Thymus (tissue), 11 donors: ENCODE results near the gene COL4A2. TPM values are rescaled to one million over a fixed set of nuclear protein-coding genes. Genes with fewer than 3 reads are reported as not detected.

Experiments
- DNase-seq, 9 donors: peaks; one replicate each; pipeline ENCODE4 v3.0.0-alpha.2; 2013; ENCODE audit warnings: low spot score in 9 of 9, low read depth in 6 of 9, missing footprints in 1 of 9
- H3K27ac ChIP-seq, 2 donors: one replicate each; pipeline ENCODE4 v1.5.1; 2013; ENCODE audit warnings: control low read depth in 1 of 2, low read depth in 1 of 2, low read length in 1 of 2, mild to moderate bottlenecking in 1 of 2, moderate library complexity in 1 of 2
- H3K27me3 ChIP-seq, 2 donors: one replicate each; pipeline ENCODE4 v1.5.1; 2013; ENCODE audit warnings: low read length in 1 of 2; ENCODE audit not compliant: control insufficient read depth in 2 of 2, insufficient read depth in 1 of 2
- H3K36me3 ChIP-seq, 2 donors: one replicate each; pipeline ENCODE4 v1.5.1; 2013; ENCODE audit warnings: low read length in 1 of 2, mild to moderate bottlenecking in 1 of 2, moderate library complexity in 1 of 2; ENCODE audit not compliant: control insufficient read depth in 2 of 2, insufficient read depth in 2 of 2
- H3K4me1 ChIP-seq, 2 donors: one replicate each; pipeline ENCODE4 v1.5.1; 2013; ENCODE audit warnings: low read length in 2 of 2; ENCODE audit not compliant: control insufficient read depth in 2 of 2, insufficient read depth in 2 of 2
- H3K4me3 ChIP-seq, 2 donors: one replicate each; pipeline ENCODE4 v1.5.1; 2013; ENCODE audit warnings: low read length in 2 of 2, control low read depth in 1 of 2, mild to moderate bottlenecking in 1 of 2
- H3K9me3 ChIP-seq, 2 donors: one replicate each; pipeline ENCODE4 v1.5.1; 2013; ENCODE audit warnings: low read length in 1 of 2, mild to moderate bottlenecking in 1 of 2; ENCODE audit not compliant: control insufficient read depth in 2 of 2, insufficient read depth in 1 of 2
- WGBS: extraction: QIAGEN DNeasy Blood & Tissue Kit; methylation state at CpG from one replicate; pipeline ENCODE4 v1.1.7; 2013; 5-methylcytosine and 5-hydroxymethylcytosine counted together
- polyA plus RNA-seq: library from polyadenylated mRNA; stranded (reverse); fragments of 200-250 nt; gene quantifications from one replicate; pipeline ENCODE4 v1.2.3, GENCODE V29; 2013
- total RNA-seq: library from RNA; stranded (reverse); fragments of 120-200 nt; gene quantifications from one replicate; pipeline ENCODE4 v1.2.4, GENCODE V29; 2013
- donor health status: healthy.

COL4A2 gene
- total and polyA plus RNA-seq, 2 donors, result 47.2 to 63.1 TPM

DNA sequence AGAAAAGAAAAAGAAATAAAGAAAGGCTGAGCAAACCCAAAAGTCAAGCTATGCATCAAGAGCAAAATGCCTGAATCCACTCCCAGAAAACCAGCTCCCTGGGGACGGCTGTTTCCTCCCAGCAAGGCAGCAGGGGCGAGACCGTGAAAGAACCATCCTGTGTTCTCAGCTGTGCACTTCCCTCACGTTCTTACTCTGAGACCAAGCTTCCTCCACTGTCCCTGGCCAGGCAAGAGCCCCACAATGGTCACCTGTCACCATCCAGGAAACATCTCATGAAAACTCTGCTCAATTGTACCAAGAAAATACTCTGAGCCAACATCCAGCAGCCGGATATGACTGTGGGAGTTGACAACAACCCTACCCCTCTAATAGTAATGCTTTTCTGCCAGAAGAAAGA, 231.5 kb downstream of the COL4A2 start:
- Histone ChIP-seq H3K36me3 (no peaks in the 10 kb centered on the region), H3K27ac (peak overlapping the region in 1 of 2 donors; percentile 26), H3K27me3 (no peaks in the 10 kb centered on the region), H3K9me3 (no peaks in the 10 kb centered on the region), H3K4me1 (no peaks in the 10 kb centered on the region), H3K4me3 (no peak overlapping the region)
- WGBS, result 51% methylated on average over 5 of the region's 5 CpGs
- no peak for DNase-seq

DNA sequence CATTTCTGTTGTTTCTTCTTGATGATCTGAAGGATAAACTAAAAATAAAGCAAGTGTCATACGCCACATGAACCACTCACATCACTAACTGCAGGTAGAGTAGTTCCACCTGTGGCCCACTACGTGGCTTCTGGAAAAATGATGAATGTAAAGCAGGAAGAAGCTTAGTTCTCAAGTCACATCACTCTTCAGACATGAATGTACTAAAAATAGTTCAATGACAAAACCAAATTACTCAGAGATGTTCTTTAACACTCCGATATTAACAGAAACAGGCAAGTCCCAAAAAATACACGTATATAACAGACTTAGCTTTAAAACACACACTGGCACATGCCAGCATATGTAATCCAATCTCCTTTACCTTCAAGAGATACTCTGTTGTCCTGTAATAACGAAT, 232.8 kb downstream of the COL4A2 start:
- H3K27me3 ChIP-seq, result no peaks in the 10 kb centered on the region
- H3K9me3 ChIP-seq, result peaks cover 0 to 3% of the 10 kb centered on the region in 2 donors
- H3K36me3 ChIP-seq, result no peaks in the 10 kb centered on the region
- H3K27ac ChIP-seq, result no peak overlapping the region
- no peaks in the 10 kb centered on the region for H3K4me1 ChIP-seq
- 92% methylated on average over 5 of the region's 5 CpGs for WGBS
- DNase-seq, result no peak
- H3K4me3 ChIP-seq, result no peak overlapping the region

DNA sequence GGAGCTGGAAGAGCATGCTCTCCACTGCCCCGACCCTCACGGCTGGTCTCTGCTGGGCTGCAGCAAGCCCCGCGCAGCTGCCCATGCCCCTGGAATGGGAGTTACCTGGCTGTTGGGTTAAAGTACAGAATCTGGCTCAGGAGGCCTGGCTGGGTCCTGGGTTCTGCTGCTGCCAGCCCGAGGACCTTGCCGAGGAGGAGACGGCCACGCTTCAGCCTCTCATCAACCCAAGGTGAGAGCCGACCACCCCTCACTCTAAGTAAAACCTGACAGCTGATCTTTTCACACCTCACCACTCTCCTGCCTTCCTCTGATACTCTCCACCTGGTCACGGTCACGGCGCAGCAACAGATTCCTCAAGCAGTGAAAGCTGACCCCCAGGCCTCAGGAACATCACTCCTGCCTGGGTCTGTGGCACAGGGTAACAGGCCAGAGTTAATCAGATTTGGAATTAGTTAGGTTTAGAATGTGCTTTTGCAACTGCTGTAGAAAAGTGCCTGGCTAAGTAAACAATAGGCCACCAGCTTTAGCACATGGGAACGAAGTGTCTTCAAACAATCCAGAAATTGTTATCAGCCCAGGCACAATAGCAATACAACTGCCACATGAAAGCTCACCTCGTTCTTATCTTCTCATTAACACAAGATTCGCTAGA, 233.9 kb downstream of the COL4A2 start:
- Histone ChIP-seq H3K27me3 (no peaks in the 10 kb centered on the region), H3K36me3 (no peaks in the 10 kb centered on the region), H3K4me1 (no peaks in the 10 kb centered on the region), H3K9me3 (peaks cover 0 to 3% of the 10 kb centered on the region in 2 donors), H3K4me3 (no peak overlapping the region), H3K27ac (no peak overlapping the region)
- 93% methylated on average over 15 of the region's 15 CpGs for WGBS
- no peak for DNase-seq

DNA sequence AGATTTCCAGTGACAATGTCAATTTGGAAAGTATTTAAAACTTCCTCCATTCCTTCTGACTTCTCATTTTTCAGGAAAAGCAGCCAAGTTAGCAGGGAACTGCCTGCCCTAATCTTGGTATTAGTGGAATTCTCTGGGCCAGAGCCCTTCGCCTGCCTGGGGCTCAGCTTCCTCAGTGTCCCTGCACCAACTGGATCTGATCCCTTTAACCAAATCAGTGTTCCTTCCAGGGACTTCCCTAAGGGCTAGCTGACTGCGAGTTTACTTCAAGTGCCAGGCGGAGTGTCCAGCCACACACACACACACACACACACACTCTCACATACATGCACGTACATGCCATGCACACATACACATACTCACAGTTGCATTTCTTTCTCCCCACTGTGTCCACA, 234.4 kb downstream of the COL4A2 start:
- H3K27me3 ChIP-seq, result no peaks in the 10 kb centered on the region
- H3K4me3 ChIP-seq, result no peak overlapping the region
- no peak for DNase-seq
- H3K4me1 ChIP-seq, result no peaks in the 10 kb centered on the region
- H3K9me3 ChIP-seq, result peaks cover 0 to 3% of the 10 kb centered on the region in 2 donors
- 90% methylated on average over 4 of the region's 4 CpGs for WGBS
- no peak overlapping the region for H3K27ac ChIP-seq
- no peaks in the 10 kb centered on the region for H3K36me3 ChIP-seq

DNA sequence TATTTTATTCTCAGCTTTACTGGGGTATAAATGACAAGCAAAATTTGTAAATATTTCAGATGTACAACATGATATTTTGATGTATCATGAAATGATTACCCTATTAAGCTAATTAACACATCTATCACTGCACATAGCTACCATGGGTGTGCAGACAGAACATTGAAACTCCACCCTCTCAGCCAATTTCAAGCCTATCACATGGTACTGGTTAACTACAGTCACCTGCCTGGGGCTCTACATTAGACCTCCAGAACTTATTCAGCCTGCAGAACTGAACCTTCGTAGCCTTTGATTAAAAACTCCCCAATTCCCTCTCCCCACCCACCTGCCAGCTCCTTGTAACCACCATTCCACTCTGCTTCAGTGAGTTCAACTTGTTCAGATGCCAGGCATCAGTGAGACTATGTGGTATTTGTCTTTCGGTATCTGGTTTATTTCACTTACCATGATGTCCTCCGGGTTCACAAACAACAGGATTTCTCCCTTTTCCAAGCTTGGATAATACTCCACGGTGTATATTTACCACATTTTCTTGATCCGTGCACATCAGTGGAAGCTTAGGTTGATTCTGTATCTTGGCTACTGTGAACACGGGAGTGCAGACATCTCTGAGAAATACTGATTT, 235.2 kb downstream of the COL4A2 start:
- Histone ChIP-seq H3K27me3 (no peaks in the 10 kb centered on the region), H3K27ac (no peak overlapping the region), H3K4me3 (no peak overlapping the region), H3K36me3 (no peaks in the 10 kb centered on the region), H3K9me3 (peaks cover 0 to 3% of the 10 kb centered on the region in 2 donors), H3K4me1 (no peaks in the 10 kb centered on the region)
- no peak for DNase-seq
- WGBS, result 94% methylated on average over 6 of the region's 6 CpGs

DNA sequence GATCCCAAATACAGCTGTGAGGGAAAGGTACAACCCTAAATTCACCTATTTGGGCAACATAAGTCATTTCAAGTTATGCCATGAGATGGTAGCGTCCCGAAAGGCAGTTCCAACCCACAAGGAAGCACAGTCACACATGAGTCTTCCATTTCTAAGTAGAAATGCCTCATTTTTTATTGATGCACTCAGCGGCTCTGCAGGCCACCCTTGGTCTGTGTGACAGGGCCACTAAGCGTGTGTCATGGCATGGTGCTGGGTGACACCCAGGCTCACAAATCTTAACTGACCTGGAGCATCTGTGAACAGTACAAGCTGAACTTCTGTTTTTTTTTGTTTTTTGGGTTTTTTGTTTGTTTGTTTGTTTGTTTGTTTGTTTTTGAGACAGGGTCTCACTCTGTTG, 239.3 kb downstream of the COL4A2 start:
- Histone ChIP-seq H3K9me3 (peaks cover 0 to 3% of the 10 kb centered on the region in 2 donors), H3K36me3 (no peaks in the 10 kb centered on the region), H3K27ac (no peak overlapping the region), H3K4me1 (no peaks in the 10 kb centered on the region), H3K4me3 (no peak overlapping the region), H3K27me3 (no peaks in the 10 kb centered on the region)
- DNase-seq, result no peak
- 97% methylated on average over 4 of the region's 4 CpGs for WGBS

DNA sequence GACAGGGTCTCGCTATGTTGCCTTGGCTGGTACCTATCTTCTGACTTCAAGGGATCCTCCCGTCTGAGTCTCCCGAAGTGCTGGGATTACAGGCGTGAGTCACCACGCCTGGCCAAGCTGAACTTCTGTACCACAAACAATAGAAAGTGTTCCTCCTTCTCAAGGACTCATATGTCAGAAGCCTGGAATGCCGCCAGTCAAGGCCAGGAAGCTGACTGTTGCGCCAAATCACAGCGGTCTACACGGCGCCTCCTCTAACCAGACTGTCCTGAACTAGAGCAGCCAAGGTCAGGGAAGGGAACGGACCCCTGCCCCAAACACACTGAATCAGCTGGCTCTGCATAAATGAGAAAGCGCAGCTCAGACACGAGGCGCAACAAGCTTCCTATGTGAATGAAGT, 239.8 kb downstream of the COL4A2 start:
- H3K4me1 ChIP-seq, result no peaks in the 10 kb centered on the region
- H3K9me3 ChIP-seq, result peaks cover 0 to 3% of the 10 kb centered on the region in 2 donors
- H3K4me3 ChIP-seq, result no peak overlapping the region
- 91% methylated on average over 14 of the region's 14 CpGs for WGBS
- no peaks in the 10 kb centered on the region for H3K27me3 ChIP-seq
- no peak for DNase-seq
- H3K27ac ChIP-seq, result no peak overlapping the region
- no peaks in the 10 kb centered on the region for H3K36me3 ChIP-seq

DNA sequence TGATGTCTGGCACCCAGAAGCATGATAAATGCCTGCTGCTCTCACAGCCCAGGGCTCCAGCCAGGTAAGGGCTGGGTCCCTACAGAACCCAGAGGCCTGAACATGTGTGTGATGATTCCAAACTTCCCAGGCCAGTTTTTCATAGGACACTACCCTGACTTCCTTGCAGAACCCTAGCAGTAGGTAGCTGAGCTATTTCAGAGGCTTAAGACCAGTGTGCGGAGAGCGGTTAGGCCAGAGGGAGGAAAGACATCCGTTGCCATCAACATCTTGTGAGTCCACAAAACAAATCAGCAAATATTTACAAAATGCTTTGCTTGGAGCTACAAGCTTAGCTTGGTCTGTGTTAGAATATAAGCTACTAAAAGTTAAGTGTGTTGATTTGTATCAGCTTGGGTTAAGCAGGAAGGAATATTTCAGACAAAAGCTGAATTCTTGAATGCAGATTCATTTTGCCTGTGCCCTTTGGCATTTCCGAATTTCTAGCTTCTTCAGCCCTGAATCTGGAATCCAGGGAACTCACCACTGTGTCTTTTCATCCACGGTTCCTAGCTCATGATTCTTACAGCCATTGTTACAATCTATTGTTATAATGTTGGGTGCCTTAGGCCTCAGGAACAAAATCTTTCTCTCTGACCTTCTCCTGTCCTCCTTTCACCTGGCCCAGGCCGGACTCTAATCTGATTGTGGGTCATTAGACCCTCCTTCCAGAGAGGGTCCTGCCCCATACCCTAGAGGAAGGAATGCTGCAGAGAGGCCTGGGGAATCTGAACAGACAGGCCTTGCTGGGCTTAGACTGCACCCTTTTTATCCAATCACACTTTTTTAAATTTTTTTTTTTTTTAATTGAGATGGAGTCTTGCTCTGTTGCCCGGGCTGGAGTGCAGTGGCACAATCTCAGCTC, 242.1 kb downstream of the COL4A2 start:
- DNase-seq, result no peak
- 92% methylated on average over 7 of the region's 7 CpGs for WGBS
- H3K4me3 ChIP-seq, result no peak overlapping the region
- H3K27ac ChIP-seq, result no peak overlapping the region
- H3K4me1 ChIP-seq, result no peaks in the 10 kb centered on the region
- H3K27me3 ChIP-seq, result no peaks in the 10 kb centered on the region
- peaks cover 0 to 3% of the 10 kb centered on the region in 2 donors for H3K9me3 ChIP-seq
- H3K36me3 ChIP-seq, result no peaks in the 10 kb centered on the region

DNA sequence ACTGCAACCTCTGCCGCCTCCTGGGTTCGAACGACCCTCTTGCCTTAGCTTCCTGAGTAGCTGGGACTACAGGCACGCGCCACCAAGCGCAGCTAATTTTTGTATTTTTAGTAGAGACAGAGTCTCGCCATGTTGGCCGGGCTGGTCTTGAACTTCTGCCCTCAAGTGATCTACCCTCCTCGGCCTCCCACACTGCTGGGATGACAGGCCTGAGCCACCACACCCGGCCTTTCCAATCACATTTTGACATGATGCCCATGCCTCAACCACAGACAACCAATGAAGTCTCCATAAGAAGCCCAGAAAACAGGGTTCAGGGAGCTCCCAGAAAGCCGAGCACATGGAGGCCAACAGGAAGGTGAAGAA, 242.7 kb downstream of the COL4A2 start:
- WGBS, result 97% methylated on average over 11 of the region's 11 CpGs
- H3K27me3 ChIP-seq, result no peaks in the 10 kb centered on the region
- DNase-seq, result no peak
- no peak overlapping the region for H3K27ac ChIP-seq
- no peaks in the 10 kb centered on the region for H3K9me3 ChIP-seq
- H3K4me3 ChIP-seq, result no peak overlapping the region
- no peaks in the 10 kb centered on the region for H3K4me1 ChIP-seq
- H3K36me3 ChIP-seq, result no peaks in the 10 kb centered on the region
